Femur (tissue), 1 donor: ENCODE data around the gene WDR38.

Experiments
- DNase-seq: peaks from one replicate; pipeline ENCODE4 v3.0.0-alpha.2; 2017

WDR38 gene

GRCh38 chr9:124859803-124860581, 6.7 kb downstream of the WDR38 start:
- no peak for DNase-seq

- DNase-seq, result no peak
These were observed 7.5 kb downstream of the WDR38 start for GRCh38 chr9:124860582-124861341.

GRCh38 chr9:124861342-124862229, 8.3 kb downstream of the WDR38 start, which contains the start of the genes ARPC5L and RPL35:
ARPC5L (plus strand) TSS chr9:124862130; CDS start chr9:124869291, 7,161 bp downstream.
RPL35 (minus strand) TSS chr9:124861957; CDS start chr9:124861912, 45 bp downstream.
- peak; percentile 96 for DNase-seq

GRCh38 chr9:124863371-124863871, 10.2 kb downstream of the WDR38 start:
- DNase-seq, result no peak

- DNase-seq, result peak; percentile 94
These were observed 15.5 kb downstream of the WDR38 start for GRCh38 chr9:124868511-124869465.

GRCh38 chr9:124869466-124869985, 16.3 kb downstream of the WDR38 start:
- peak; percentile 43 for DNase-seq

- peak; percentile 49 for DNase-seq
These were observed 16.8 kb downstream of the WDR38 start for GRCh38 chr9:124869986-124870560.

GRCh38 chr9:124870723-124871122, 17.5 kb downstream of the WDR38 start:
- DNase-seq, result no peak

- DNase-seq, result no peak
These were observed 17.9 kb downstream of the WDR38 start for GRCh38 chr9:124871156-124871561.

- DNase-seq, result no peak
These were observed 20.4 kb downstream of the WDR38 start for GRCh38 chr9:124873664-124874063.

GRCh38 chr9:124875501-124875900, 22.2 kb downstream of the WDR38 start:
- DNase-seq, result no peak

GRCh38 chr9:124877021-124877782, 23.9 kb downstream of the WDR38 start:
- no peak for DNase-seq

GRCh38 chr9:124878021-124878420, 24.8 kb downstream of the WDR38 start:
- no peak for DNase-seq

GRCh38 chr9:124878518-124878917, 25.3 kb downstream of the WDR38 start:
- DNase-seq, result no peak

- no peak for DNase-seq
These were observed 26.0 kb downstream of the WDR38 start for GRCh38 chr9:124879226-124879625.

GRCh38 chr9:124880501-124880900, 27.2 kb downstream of the WDR38 start:
- no peak for DNase-seq

GRCh38 chr9:124881138-124881743, 28.0 kb downstream of the WDR38 start:
- DNase-seq, result no peak

GRCh38 chr9:124882231-124882630, 29.0 kb downstream of the WDR38 start:
- DNase-seq, result no peak

- DNase-seq, result no peak
These were observed 31.1 kb downstream of the WDR38 start for GRCh38 chr9:124884376-124884775.

GRCh38 chr9:124885551-124885950, 32.3 kb downstream of the WDR38 start:
- DNase-seq, result no peak
